ENCODE measurements around the gene UCN. TPM values are rescaled to one million over a fixed set of nuclear protein-coding genes. Genes with fewer than 3 reads are reported as not detected.

The UCN gene
- total and polyA plus RNA-seq, 2 experiments from 2014 or later, result 3.2 to 14.8 TPM

DNA sequence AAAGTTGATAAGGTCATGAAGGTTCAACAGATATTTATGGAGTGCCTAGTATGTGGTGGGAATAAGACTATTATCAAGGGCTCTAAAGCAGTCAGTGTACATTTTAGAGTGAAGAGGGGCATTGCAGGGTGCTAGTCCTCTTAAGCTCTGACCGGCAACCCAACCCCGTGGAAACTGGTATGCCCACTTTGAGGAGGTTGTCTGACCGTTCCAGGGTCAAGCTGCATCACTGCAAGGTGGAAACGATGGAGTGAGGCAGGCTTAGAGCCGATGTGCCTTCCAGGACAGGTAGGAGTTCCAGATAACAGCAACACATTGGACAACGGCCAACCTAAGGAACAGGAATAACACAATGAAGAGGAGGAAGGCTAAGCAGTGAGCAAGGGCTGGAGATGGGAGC is 1.4 kb upstream of the UCN start:
- Histone ChIP-seq H3K4me3 (no peak overlapping the region), H3K27ac (no peak overlapping the region), H3K27me3 (peaks cover 35% of the 10 kb centered on the region), H3K36me3 (peaks cover 6% of the 10 kb centered on the region), H3K9me3 (ENCODE audit: low read depth) (no peaks in the 10 kb centered on the region), H3K4me1 (ENCODE audit: low read depth) (no peaks in the 10 kb centered on the region)
- TF ChIP-seq, protein P1, sequence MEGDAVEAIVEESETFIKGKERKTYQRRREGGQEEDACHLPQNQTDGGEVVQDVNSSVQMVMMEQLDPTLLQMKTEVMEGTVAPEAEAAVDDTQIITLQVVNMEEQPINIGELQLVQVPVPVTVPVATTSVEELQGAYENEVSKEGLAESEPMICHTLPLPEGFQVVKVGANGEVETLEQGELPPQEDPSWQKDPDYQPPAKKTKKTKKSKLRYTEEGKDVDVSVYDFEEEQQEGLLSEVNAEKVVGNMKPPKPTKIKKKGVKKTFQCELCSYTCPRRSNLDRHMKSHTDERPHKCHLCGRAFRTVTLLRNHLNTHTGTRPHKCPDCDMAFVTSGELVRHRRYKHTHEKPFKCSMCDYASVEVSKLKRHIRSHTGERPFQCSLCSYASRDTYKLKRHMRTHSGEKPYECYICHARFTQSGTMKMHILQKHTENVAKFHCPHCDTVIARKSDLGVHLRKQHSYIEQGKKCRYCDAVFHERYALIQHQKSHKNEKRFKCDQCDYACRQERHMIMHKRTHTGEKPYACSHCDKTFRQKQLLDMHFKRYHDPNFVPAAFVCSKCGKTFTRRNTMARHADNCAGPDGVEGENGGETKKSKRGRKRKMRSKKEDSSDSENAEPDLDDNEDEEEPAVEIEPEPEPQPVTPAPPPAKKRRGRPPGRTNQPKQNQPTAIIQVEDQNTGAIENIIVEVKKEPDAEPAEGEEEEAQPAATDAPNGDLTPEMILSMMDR (IDR thresholded peaks at IDR 0.05; ENCODE audit: low read depth, low read length), result no peak
- DNase-seq (ENCODE audit: low read depth in 1 of 2, low spot score in 1 of 2), result no peak

DNA sequence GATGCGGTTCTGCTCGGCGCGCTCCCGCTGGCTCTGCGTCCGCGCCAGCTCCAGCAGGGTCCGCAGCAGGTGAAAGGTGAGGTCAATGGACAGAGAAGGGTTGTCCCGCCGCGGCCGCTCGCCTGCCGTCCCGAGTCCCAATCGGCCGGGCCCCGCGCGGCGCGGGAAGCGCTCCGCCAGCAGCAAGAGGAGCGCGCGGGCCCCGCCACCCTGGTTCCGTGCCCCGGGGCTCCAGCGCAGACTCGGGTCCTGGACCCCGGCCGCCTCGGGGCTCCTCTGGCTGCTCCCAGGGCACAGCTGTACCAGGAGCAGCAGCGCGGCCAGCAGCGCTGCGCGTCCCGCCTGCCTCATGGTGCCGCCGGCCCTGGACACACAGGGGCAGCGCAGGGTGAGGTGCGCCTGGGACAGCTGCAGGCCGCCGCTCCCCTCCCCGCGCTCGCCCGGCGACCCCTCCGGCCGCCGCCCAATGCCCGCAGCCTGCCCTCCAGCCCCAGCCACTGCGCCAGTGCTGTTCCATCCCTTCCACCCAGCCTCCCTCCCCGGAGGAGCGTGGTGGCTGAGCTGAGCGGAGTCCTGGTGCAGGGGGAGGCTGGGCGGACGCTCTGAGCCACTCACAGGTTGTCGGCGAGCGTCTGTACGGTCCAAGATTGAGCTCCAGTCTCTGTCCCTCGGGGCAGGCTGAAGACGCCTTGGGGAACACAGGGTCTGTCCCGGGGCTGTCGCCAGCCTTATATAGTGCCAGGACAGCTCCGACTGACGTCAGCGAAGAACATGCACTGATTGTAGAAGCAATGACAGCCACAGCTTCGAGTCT is 493 bp downstream of the UCN start:
- peaks cover 40% of the 10 kb centered on the region for H3K27me3 ChIP-seq
- TF ChIP-seq, protein P1 (IDR thresholded peaks at IDR 0.05; ENCODE audit: low read depth, low read length), result no peak
- H3K4me1 ChIP-seq (ENCODE audit: low read depth), result no peaks in the 10 kb centered on the region
- no peak overlapping the region for H3K27ac ChIP-seq
- H3K9me3 ChIP-seq (ENCODE audit: low read depth), result no peaks in the 10 kb centered on the region
- DNase-seq (ENCODE audit: low read depth in 1 of 2, low spot score in 1 of 2), result peak in 1 of 2 donors; percentile 52
- peaks cover 6% of the 10 kb centered on the region for H3K36me3 ChIP-seq
- no peak overlapping the region for H3K4me3 ChIP-seq

DNA sequence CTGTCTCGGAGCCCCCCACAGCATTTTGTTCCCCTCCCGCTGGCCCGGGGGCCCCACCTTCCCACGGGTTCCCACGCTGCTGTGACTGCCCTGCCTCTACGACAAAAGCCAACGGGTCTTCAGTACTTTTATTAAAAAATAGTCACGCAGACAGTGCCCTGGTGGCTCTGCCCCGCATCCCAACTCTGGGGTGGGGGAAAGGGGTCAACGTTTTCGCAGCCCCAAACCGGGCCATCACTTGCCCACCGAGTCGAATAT is 1.0 kb downstream of the UCN start:
- H3K4me1 ChIP-seq (ENCODE audit: low read depth), result no peaks in the 10 kb centered on the region
- no peak overlapping the region for H3K27ac ChIP-seq
- peaks cover 6% of the 10 kb centered on the region for H3K36me3 ChIP-seq
- H3K4me3 ChIP-seq, result no peak overlapping the region
- H3K27me3 ChIP-seq, result peaks cover 40% of the 10 kb centered on the region
- DNase-seq (ENCODE audit: low read depth in 1 of 2, low spot score in 1 of 2), result no peak
- TF ChIP-seq, protein P1 (IDR thresholded peaks at IDR 0.05; ENCODE audit: low read depth, low read length), result no peak
- H3K9me3 ChIP-seq (ENCODE audit: low read depth), result no peaks in the 10 kb centered on the region

DNA sequence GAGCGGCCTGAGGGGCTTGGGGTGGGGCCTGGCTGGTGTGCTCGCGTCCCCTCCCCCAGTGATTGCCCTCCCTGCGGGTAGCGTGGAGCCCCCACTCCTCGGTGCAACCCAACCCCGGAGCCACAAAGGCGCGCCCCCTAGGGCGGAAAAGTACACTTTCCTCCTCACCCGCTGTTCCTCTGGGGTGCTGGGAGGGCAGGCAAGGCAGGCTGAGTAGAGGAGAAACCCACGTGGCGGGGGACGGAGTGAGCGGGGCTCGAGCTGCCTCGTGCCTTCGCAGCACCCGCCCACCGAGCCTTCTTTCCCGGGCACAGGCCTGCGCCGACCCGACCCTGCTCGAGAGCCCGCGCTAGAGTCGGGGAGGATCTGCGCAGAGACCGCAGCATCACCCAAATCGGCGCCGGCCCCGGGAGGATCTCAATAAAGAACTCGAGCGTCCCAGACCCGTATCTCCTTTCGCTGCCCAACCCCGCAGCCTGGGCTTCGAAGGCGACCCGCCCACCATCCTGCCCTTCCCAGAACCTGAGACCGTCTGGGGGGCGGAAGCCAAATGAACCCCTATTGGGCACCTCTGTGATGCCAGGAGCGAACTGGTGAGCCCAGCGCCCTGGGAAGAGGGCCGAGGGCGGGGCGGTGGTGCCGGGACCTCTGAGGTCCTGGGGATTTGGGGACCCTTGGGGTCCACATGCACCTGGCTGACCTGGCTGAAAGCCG is 1.5 kb downstream of the UCN start:
- Histone ChIP-seq H3K4me3 (no peak overlapping the region), H3K27me3 (peaks cover 40% of the 10 kb centered on the region), H3K36me3 (peaks cover 6% of the 10 kb centered on the region), H3K27ac (no peak overlapping the region), H3K4me1 (ENCODE audit: low read depth) (no peaks in the 10 kb centered on the region), H3K9me3 (ENCODE audit: low read depth) (no peaks in the 10 kb centered on the region)
- TF ChIP-seq, protein P1 (IDR thresholded peaks at IDR 0.05; ENCODE audit: low read depth, low read length), result peak; percentile 27
- no peak for DNase-seq (ENCODE audit: low read depth in 1 of 2, low spot score in 1 of 2)

DNA sequence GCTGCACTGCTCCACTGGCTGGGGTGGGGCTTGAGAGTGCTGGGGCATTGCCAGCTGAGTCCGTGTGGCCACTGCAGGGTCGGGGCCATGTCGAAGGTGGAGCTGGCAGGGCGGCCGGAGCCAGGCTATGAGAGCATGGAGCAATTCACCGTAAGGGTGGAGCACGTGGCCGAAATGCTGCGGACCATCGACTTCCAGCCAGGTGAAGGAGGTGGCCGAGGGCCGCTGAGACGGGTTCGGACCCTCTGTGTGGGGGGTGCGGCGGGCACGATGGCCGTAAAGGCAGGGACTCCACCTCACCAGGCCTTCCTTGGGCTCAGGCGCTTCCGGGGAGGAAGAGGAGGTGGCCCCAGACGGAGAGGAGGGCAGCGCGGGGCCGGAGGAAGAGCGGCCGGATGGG is 2.1 kb downstream of the UCN start:
- Histone ChIP-seq H3K4me3 (no peak overlapping the region), H3K36me3 (peaks cover 6% of the 10 kb centered on the region), H3K27me3 (peaks cover 40% of the 10 kb centered on the region), H3K27ac (no peak overlapping the region), H3K4me1 (ENCODE audit: low read depth) (no peaks in the 10 kb centered on the region), H3K9me3 (ENCODE audit: low read depth) (no peaks in the 10 kb centered on the region)
- TF ChIP-seq, protein P1 (IDR thresholded peaks at IDR 0.05; ENCODE audit: low read depth, low read length), result no peak
- DNase-seq (ENCODE audit: low read depth in 1 of 2, low spot score in 1 of 2), result no peak
